Measurements from ENCODE around the gene ITPR3.

Gene ITPR3

GRCh38 chr6:33711140-33712129 lies 90.3 kb downstream of the ITPR3 start, which contains the start of gene UQCC2:
TSS of gene UQCC2 (minus strand) at chr6:33711700. CDS start at chr6:33711686, 14 bp downstream.
- in situ Hi-C loops (cut with MboI; ENCODE audit: low sequenced_read_pairs): no loop called here

- in situ Hi-C loops (cut with MboI; ENCODE audit: low sequenced_read_pairs): no loop called here
Measured at GRCh38 chr6:33712914-33713313, 91.8 kb downstream of the ITPR3 start.

DNA sequence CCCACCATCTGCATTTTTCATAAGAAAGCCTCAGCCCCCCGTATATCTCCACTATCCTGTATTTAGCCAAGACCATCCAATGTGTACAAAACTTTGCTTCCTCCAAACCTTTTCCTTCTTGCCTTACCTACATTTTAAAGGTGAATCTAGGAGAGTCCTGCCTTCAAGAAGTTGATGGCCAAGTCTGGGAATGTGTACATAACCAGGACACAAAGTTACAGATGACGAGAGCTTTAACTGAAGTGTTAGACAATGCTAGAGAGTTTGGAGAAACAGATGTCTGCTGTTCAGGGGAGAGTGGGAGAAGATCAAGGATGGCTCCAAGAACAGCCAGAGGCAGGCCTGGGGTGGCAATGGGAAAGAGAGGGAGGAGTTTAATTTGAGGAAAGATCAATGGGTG lies 92.7 kb downstream of the ITPR3 start:
- in situ Hi-C loops (cut with MboI; ENCODE audit: low sequenced_read_pairs): no loop called here

- in situ Hi-C loops (cut with MboI; ENCODE audit: low sequenced_read_pairs): no loop called here
Measured at GRCh38 chr6:33714385-33715040, 93.4 kb downstream of the ITPR3 start.

GRCh38 chr6:33716379-33716778 lies 95.3 kb downstream of the ITPR3 start:
- in situ Hi-C loops (cut with MboI; ENCODE audit: low sequenced_read_pairs): no loop called here

DNA sequence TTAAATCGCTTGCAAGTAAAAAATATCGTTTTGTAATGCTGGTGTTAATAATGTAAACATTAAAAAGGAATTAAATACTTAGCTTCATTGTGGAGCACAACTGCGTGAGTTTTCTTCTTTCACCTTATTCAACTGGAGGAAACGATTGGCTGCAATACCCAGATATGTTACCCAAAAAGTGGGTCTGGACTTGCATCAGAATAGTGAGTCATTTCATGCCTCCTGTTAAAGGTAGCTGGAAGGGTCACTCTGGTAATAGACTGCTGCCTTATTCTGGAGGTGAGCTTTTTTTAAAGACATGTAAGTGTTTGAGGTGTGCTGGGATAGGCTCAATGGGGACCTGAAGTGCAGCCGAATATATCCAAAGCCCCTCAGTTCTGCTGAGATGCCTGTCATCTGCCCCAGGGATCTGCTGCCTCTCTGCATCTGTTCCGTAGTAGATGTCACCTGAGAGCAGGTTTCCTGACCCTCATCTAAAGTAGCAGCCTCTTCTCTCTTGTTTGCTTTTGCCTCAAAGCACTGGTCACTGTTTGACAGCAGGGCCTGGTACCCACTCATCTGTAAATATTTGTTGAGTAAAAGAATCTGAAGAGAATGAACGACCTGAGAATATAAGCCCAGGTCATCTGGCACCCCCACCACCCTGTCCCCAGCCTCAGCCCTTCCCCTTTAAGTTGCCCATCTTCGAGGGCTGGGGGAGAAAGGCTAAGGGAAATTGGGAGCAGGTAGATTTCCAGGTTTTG lies 95.9 kb downstream of the ITPR3 start:
- in situ Hi-C loops (cut with MboI; ENCODE audit: low sequenced_read_pairs): no loop called here

- in situ Hi-C loops (cut with MboI; ENCODE audit: low sequenced_read_pairs): no loop called here
Measured at GRCh38 chr6:33717934-33718455, 96.9 kb downstream of the ITPR3 start.

DNA sequence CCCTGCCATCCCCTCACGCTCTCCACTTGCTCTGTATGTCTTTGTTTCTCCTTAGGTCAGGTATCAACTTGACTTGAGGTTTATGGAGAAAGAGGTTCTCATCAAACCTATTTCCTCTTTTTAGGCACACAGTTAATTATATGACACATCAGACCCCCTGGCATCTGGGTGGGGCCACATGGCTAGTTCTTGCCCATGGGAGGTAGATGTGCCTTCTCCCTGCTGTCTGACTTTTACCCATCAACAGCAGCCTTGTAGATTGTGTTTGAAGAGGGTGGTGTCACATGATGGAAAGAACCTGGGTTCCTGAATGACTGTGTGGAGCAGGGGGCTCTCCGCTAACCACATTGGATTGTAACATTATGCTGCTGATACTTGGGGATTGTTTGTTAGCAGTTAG lies 97.6 kb downstream of the ITPR3 start:
- in situ Hi-C loops (cut with MboI; ENCODE audit: low sequenced_read_pairs): no loop called here

GRCh38 chr6:33719326-33719987 lies 98.3 kb downstream of the ITPR3 start:
- in situ Hi-C loops (cut with MboI; ENCODE audit: low sequenced_read_pairs): no loop called here

GRCh38 chr6:33720998-33721397 lies 99.9 kb downstream of the ITPR3 start:
- in situ Hi-C loops (cut with MboI; ENCODE audit: low sequenced_read_pairs): no loop called here

GRCh38 chr6:33721508-33721907 lies 100.4 kb downstream of the ITPR3 start:
- in situ Hi-C loops (cut with MboI; ENCODE audit: low sequenced_read_pairs): no loop called here

GRCh38 chr6:33722103-33722623 lies 101.0 kb downstream of the ITPR3 start:
- in situ Hi-C loops (cut with MboI; ENCODE audit: low sequenced_read_pairs): no loop called here

- in situ Hi-C loops (cut with MboI; ENCODE audit: low sequenced_read_pairs): no loop called here
Measured at GRCh38 chr6:33723371-33724085, 102.4 kb downstream of the ITPR3 start.

DNA sequence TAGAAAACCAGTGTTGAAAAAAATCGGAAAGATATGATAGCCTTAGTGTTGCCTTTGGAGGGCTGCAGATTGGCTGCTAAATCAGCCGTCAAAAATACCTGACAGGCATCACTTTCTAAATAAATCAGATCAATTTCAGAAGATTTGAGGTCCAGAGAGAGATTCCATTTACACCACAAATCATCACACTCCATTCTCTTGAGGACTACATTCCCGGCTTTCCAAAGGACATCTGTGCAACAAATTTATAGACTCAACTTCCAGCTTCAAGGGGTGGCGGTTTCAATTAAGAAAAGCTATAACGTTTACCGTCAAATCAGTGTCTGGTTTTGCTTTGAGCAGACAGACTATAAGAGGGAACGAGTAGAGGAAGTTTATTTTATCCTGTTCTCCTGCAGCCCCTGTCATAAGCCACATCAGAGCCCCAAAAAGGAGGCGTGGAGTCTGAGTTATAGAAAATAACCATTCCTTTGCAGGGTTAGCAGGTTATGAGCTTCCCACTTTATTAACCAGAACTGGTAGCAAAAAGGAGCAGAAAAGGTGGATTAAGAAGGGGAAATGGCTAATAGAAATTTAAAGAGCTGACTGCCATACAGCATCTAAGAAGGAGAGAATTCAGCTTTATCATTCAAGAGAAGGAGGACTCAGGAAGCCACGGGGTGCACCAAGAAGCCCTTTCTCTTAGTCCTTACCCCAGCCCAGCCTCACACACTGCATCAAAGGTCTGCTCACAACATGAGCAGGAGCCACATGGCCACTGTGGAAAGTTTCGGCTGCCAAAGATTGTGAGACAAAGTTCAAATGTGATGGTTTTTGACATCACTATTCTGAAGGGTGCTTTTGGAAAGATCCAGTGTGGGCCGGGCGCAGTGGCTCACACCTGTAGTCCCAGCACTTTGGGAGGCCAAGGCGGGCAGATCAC lies 103.2 kb downstream of the ITPR3 start:
- in situ Hi-C loops (cut with MboI; ENCODE audit: low sequenced_read_pairs): no loop called here

DNA sequence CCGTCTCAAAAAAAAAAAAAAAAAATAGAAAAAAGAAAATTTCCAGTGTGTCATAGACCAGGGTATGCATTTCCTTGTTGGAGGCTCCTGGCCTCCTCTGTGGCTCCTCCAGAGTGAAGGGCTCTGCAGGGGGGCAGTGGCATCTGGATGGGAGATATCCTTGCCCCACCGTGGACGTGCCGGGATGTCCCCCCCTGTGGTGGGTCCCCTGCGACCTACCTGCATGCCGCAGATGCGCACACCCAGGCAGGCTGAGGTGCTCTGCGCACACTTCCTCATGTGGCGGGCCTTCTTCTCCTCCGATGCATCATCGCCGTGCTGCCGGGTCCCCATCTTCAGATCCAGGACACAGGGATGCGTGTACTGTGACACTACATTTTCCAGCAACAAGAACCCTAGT lies 104.1 kb downstream of the ITPR3 start:
- in situ Hi-C loops (cut with MboI; ENCODE audit: low sequenced_read_pairs): no loop called here

DNA sequence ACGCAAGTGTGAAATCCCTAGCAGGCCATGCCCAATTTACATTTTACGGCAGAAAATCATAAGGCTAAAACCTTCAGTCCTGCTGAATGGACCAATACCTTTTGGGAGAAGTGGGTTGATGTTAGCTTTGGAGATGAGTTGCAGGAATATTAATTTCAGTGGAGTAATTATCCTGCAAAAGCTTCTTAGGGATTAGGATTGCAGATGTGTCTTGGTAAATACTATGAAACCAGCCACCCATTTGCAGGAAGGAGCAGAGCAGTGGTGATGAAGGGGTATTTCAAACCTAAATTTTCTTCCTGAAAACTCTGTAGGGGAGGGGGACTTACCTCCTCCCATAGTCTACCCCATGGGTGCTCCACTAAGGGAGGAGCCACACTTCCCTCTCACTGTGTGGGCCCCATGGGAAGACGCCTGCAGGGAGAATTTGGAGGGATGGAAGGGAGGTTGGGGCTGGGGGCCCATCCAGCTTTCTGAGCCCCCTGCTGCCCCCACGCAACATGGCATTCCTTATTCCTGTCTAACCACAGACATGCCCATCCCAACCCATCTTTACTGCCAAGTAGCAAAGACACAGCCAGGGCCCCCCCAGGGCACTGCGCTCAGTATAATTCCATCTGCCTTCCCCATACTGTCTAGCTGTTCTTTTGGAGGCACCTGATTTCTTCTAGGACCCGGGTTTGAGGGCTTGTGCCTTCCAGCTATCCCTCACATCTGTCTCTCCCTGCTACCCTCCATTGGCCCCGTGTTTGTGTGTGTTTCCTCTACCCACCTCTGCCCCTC lies 105.0 kb downstream of the ITPR3 start:
- in situ Hi-C loops (cut with MboI; ENCODE audit: low sequenced_read_pairs): no loop called here

DNA sequence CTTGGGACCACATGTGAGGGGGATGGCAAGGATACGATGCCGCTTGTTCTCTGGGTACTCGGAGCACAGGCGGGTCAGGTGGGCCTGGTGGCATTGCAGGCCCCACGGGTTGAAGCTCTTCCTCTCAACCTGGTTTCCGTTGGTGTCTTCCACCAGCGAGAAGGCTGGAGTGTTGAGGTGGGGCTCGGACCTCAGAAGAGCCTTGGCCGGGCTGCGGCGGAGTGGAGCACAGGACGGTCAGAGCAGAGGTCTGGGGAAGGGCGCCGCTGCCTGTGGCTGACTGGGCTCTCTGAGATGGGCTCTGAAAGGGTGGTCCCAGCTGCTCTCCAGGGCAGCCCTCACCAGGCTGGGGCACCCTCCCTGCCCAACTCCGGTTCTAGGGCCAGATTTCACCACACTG lies 105.6 kb downstream of the ITPR3 start:
- in situ Hi-C loops (cut with MboI; ENCODE audit: low sequenced_read_pairs): no loop called here

GRCh38 chr6:33727126-33727525 lies 106.0 kb downstream of the ITPR3 start:
- in situ Hi-C loops (cut with MboI; ENCODE audit: low sequenced_read_pairs): no loop called here

All from HL-60/S4 treated with retinoic acid at 250 ng/mL for 4 days and 3 days (cell line).